Vagina (tissue), 2 donors: ENCODE measurements around the gene GCM1.

ENCODE experiments used
- CTCF ChIP-seq, 3 experiments: fragments of 450-650 bp in 2 of 3; fragments of 200-600 bp in 1 of 3; sonication (generic) in 1 of 3; IDR thresholded peaks; one replicate each; pipeline ENCODE4 v1.5.1; 2017 to 2019; ENCODE audit warnings: antibody characterized with exemption in 3 of 3, mild to moderate bottlenecking in 2 of 3, moderate library complexity in 2 of 3
- POLR2A ChIP-seq, 2 donors: fragments of 450-650 bp; IDR thresholded peaks; one replicate each; pipeline ENCODE4 v1.6.1; 2017; ENCODE audit warnings: antibody characterized with exemption in 2 of 2, mild to moderate bottlenecking in 2 of 2, moderate library complexity in 2 of 2
- POLR2AphosphoS5 ChIP-seq, 2 donors: sonication (generic); formaldehyde crosslinking; IDR thresholded peaks; one replicate each; pipeline ENCODE4 v1.9.0; 2017; ENCODE audit warnings: antibody characterized with exemption in 2 of 2, mild to moderate bottlenecking in 2 of 2, low read depth in 1 of 2; ENCODE audit not compliant: insufficient read depth in 1 of 2

- TF ChIP-seq POLR2AphosphoS5 (IDR thresholded peaks at IDR 0.05; ENCODE audit: insufficient read depth in 1 of 2, low read depth in 1 of 2) (no peak), CTCF (IDR thresholded peaks at IDR 0.05) (no peak), POLR2A (IDR thresholded peaks at IDR 0.05) (no peak)
Observed at GRCh38 chr6:53192682-53193188, 44.1 kb upstream of the GCM1 start.
